ENCODE data around the gene ADAMTSL1.

Gene ADAMTSL1

GRCh38 chr9:18658804-18659705 is 185.1 kb downstream of the ADAMTSL1 start:
- H3K27ac ChIP-seq: no peak overlapping the region
- TF ChIP-seq, protein P1, sequence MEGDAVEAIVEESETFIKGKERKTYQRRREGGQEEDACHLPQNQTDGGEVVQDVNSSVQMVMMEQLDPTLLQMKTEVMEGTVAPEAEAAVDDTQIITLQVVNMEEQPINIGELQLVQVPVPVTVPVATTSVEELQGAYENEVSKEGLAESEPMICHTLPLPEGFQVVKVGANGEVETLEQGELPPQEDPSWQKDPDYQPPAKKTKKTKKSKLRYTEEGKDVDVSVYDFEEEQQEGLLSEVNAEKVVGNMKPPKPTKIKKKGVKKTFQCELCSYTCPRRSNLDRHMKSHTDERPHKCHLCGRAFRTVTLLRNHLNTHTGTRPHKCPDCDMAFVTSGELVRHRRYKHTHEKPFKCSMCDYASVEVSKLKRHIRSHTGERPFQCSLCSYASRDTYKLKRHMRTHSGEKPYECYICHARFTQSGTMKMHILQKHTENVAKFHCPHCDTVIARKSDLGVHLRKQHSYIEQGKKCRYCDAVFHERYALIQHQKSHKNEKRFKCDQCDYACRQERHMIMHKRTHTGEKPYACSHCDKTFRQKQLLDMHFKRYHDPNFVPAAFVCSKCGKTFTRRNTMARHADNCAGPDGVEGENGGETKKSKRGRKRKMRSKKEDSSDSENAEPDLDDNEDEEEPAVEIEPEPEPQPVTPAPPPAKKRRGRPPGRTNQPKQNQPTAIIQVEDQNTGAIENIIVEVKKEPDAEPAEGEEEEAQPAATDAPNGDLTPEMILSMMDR (IDR thresholded peaks at IDR 0.05): no peak
- TF ChIP-seq ZFX (IDR thresholded peaks at IDR 0.05; ENCODE audit: borderline replicate concordance): no peak

GRCh38 chr9:18660001-18660400 is 186.0 kb downstream of the ADAMTSL1 start:
- no peak overlapping the region for H3K27ac ChIP-seq
- no peak for TF ChIP-seq ZFX (IDR thresholded peaks at IDR 0.05; ENCODE audit: borderline replicate concordance)
- TF ChIP-seq, protein P1 (IDR thresholded peaks at IDR 0.05): no peak

DNA sequence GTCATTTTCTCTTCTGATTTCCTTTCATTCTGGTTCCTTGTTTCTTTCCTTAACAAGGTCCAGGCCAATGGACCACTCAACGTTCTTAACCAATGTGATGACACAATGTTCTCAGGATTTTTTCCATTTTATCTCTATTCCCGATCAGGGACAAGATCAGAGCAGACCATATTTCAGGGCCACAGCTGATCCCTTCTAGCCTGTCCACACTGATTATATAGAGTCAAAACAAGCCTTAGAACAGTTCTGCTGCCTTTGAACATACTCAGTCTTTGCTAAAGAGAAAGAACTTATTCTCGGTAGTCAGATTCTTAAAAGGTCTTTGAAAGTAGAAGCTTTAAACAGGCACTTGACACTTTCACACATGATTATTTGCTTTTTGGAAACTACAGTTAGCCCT is 188.4 kb downstream of the ADAMTSL1 start:
- TF ChIP-seq, protein P1 (IDR thresholded peaks at IDR 0.05): no peak
- H3K27ac ChIP-seq: no peak overlapping the region

GRCh38 chr9:18665947-18666346 is 192.0 kb downstream of the ADAMTSL1 start:
- H3K27ac ChIP-seq: no peak overlapping the region
- TF ChIP-seq, protein P1 (IDR thresholded peaks at IDR 0.05): no peak
- no peak for TF ChIP-seq ZFX (IDR thresholded peaks at IDR 0.05; ENCODE audit: borderline replicate concordance)

- no peak for TF ChIP-seq ZFX (IDR thresholded peaks at IDR 0.05; ENCODE audit: borderline replicate concordance)
- TF ChIP-seq, protein P1 (IDR thresholded peaks at IDR 0.05): no peak
Measured at GRCh38 chr9:18666348-18666747, 192.4 kb downstream of the ADAMTSL1 start.

DNA sequence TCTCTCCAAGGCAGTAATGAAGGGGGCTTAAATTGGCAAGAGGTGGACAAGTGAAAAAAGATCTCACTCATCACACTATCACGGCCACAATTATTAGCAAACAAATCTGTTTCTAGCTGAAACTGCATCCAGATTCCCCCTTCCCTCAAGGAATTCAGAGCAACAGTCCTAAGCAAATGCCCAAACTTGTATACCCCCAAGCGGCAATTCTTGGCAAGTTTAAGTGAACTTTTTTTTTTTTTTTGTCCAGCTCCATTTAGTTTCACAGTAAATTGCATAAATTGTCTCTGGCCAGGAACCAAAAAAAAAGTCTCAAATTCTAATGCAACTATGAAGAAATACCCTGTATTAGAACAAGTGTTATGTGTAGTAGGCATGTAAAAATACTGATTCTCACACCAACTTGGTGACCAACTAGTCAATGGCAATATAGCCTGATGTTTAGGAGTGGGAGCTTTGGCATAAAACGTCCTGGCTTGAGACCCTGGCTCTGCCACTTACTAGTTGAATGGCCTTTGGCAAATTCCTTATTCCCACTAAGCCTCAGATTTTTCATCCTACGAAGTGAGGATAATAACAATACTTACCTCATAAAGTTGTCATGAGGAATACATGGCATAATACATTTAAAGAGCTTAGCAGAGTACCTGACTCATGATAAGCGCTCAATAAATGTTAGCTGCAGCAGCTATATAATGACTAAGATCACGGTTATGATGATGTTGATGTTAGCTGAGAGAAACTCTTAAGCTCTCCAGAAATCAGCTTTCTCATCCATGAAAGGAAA is 193.2 kb downstream of the ADAMTSL1 start:
- TF ChIP-seq, protein P1 (IDR thresholded peaks at IDR 0.05): no peak
- no peak for TF ChIP-seq ZFX (IDR thresholded peaks at IDR 0.05; ENCODE audit: borderline replicate concordance)
- H3K27ac ChIP-seq: no peak overlapping the region

More at GRCh38 chr9:18666348-18666747, 192.4 kb downstream of the ADAMTSL1 start:
- no peak overlapping the region for H3K27ac ChIP-seq

All from 22Rv1 (cell line).